KMS-11 (cell line): Measurements from ENCODE around the gene LEFTY1.

ENCODE experiments used
- H2AFZ ChIP-seq: fragments of 200-600 bp; sonication (generic); 2 replicates; pipeline ENCODE4 v1.6.1; 2016; ENCODE audit warnings: antibody characterized with exemption, mixed run types, low read depth
- H3K27ac ChIP-seq: fragments of 200-600 bp; sonication (generic); 2 replicates; pipeline ENCODE4 v1.6.1; 2016; ENCODE audit warnings: mild to moderate bottlenecking, mixed run types
- H3K27me3 ChIP-seq: fragments of 200-600 bp; sonication (generic); 2 replicates; pipeline ENCODE4 v1.6.1; 2017; ENCODE audit warnings: mild to moderate bottlenecking, low read depth, mixed run types, moderate library complexity; ENCODE audit not compliant: insufficient read depth
- H3K36me3 ChIP-seq: fragments of 200-600 bp; sonication (generic); 2 replicates; pipeline ENCODE4 v1.6.1; 2017; ENCODE audit warnings: mild to moderate bottlenecking, mixed run types; ENCODE audit not compliant: insufficient read depth
- H3K4me1 ChIP-seq: fragments of 200-600 bp; sonication (generic); 2 replicates; pipeline ENCODE4 v1.6.1; 2016; ENCODE audit warnings: mild to moderate bottlenecking, low read depth, mixed run types; ENCODE audit not compliant: poor library complexity, severe bottlenecking
- H3K4me2 ChIP-seq: fragments of 200-600 bp; sonication (generic); 2 replicates; pipeline ENCODE4 v1.7.0; 2016; ENCODE audit warnings: mild to moderate bottlenecking, mixed run types
- H3K4me3 ChIP-seq: fragments of 200-600 bp; sonication (generic); IDR thresholded peaks from 2 replicates; pipeline ENCODE4 v1.6.1; 2017; ENCODE audit warnings: low read depth, low read length, mixed read lengths; ENCODE audit not compliant: insufficient read depth
- H3K79me2 ChIP-seq: fragments of 200-600 bp; sonication (generic); 2 replicates; pipeline ENCODE4 v1.6.1; 2016; ENCODE audit warnings: low read depth, mixed run types; ENCODE audit not compliant: insufficient read depth
- H3K9ac ChIP-seq: fragments of 200-600 bp; sonication (generic); 2 replicates; pipeline ENCODE4 v1.6.1; 2016; ENCODE audit warnings: mild to moderate bottlenecking, mixed run types
- H4K20me1 ChIP-seq: fragments of 200-600 bp; sonication (generic); 2 replicates; pipeline ENCODE4 v1.6.1; 2016; ENCODE audit warnings: mild to moderate bottlenecking, mixed run types; ENCODE audit not compliant: insufficient read depth
- CTCF ChIP-seq: fragments of 200-600 bp; sonication (generic); conservative IDR thresholded peaks from 2 replicates; pipeline ENCODE4 v1.6.1; 2017; ENCODE audit warnings: low read depth, mild to moderate bottlenecking, antibody characterized with exemption, low read length, moderate library complexity, mixed read lengths

LEFTY1 gene

GRCh38 chr1:225848030-225848955, 40.7 kb downstream of the LEFTY1 start:
- Histone ChIP-seq H3K9ac (no peak overlapping the region), H3K27me3 (no peaks in the 10 kb centered on the region), H3K4me3 (no peak overlapping the region), H3K27ac (no peak overlapping the region; the same call in 1 of the 2 replicates), H3K4me2 (no peak overlapping the region), H4K20me1 (no peaks in the 10 kb centered on the region), H3K79me2 (no peaks in the 10 kb centered on the region), H3K36me3 (no peaks in the 10 kb centered on the region; the same call in 1 of the 2 replicates), H3K4me1 (peaks cover 39% of the 10 kb centered on the region), H2AFZ (no peak overlapping the region)
- no peak for TF ChIP-seq CTCF

GRCh38 chr1:225847610-225848009, 41.3 kb downstream of the LEFTY1 start:
- no peaks in the 10 kb centered on the region for H4K20me1 ChIP-seq
- no peaks in the 10 kb centered on the region; the same call in 1 of the 2 replicates for H3K36me3 ChIP-seq
- H3K9ac ChIP-seq, result no peak overlapping the region
- H3K4me2 ChIP-seq, result no peak overlapping the region
- no peak overlapping the region for H2AFZ ChIP-seq
- no peak overlapping the region; the same call in 1 of the 2 replicates for H3K27ac ChIP-seq
- no peaks in the 10 kb centered on the region for H3K79me2 ChIP-seq
- H3K4me1 ChIP-seq, result peaks cover 32% of the 10 kb centered on the region
- H3K4me3 ChIP-seq, result no peak overlapping the region
- no peak for TF ChIP-seq CTCF
- H3K27me3 ChIP-seq, result no peaks in the 10 kb centered on the region

- Histone ChIP-seq H2AFZ (no peak overlapping the region), H4K20me1 (no peaks in the 10 kb centered on the region), H3K4me1 (peaks cover 22% of the 10 kb centered on the region), H3K36me3 (no peaks in the 10 kb centered on the region; the same call in 1 of the 2 replicates), H3K4me3 (no peak overlapping the region), H3K9ac (no peak overlapping the region), H3K27me3 (no peaks in the 10 kb centered on the region), H3K79me2 (no peaks in the 10 kb centered on the region), H3K27ac (no peak overlapping the region), H3K4me2 (no peak overlapping the region)
- no peak for TF ChIP-seq CTCF
These were observed 42.3 kb downstream of the LEFTY1 start for GRCh38 chr1:225846331-225847310.

GRCh38 chr1:225845571-225846259, 43.2 kb downstream of the LEFTY1 start:
- Histone ChIP-seq H3K36me3 (no peaks in the 10 kb centered on the region; the same call in 1 of the 2 replicates), H3K9ac (no peak overlapping the region), H3K4me1 (peaks cover 16% of the 10 kb centered on the region), H4K20me1 (no peaks in the 10 kb centered on the region), H3K27me3 (no peaks in the 10 kb centered on the region), H3K4me3 (no peak overlapping the region), H2AFZ (no peak overlapping the region), H3K4me2 (no peak overlapping the region), H3K27ac (no peak overlapping the region), H3K79me2 (no peaks in the 10 kb centered on the region)
- peak; percentile 82 for TF ChIP-seq CTCF
